GM20431 (cell line): ENCODE results near the gene VAT1.
"Not testable (repeated sequence)": the region's sequence is repeated elsewhere in the genome, so short reads cannot be mapped to it uniquely, and the experiment has no call there.

Source experiments
- in situ Hi-C: fragments of 300-500 bp; cut with MseI, MboI; formaldehyde crosslinking; loops from one replicate; pipeline ENCODE4 v1.15.0; 2020; ENCODE audit warnings: low sequenced_read_pairs; ENCODE audit not compliant: unreplicated experiment

VAT1 gene

DNA sequence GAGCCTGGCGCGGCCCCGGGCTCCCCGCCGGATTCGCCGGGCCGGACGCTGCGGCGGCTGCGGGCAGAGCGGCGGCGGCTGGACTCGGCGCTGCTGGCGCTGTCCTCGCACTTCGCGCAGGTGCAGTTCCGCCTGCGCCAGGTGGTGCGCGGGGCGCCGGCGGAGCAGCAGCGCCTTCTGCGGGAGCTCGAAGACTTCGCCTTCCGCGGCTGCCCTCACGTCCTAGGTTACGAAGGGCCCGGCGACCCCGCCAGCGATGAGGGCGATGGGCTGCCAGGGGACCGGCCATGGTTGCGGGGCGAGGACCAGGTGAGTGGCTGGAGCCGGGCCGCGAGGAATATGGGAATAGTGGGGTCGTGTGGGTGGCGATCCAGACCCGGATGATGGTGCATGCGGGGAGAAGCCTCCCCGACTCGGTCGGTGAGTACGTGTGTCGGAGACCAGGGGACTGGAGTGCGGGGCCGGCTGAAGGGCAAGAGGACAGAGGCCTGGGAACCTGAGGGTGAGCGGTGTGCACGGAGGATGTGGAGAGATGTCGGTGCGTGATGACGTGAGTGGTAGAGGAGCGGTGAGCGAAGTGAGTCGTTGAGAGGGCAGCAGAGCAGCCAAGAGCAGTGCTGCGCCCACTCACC lies 41.3 kb downstream of the VAT1 start:
- in situ Hi-C loops = no loop called here

DNA sequence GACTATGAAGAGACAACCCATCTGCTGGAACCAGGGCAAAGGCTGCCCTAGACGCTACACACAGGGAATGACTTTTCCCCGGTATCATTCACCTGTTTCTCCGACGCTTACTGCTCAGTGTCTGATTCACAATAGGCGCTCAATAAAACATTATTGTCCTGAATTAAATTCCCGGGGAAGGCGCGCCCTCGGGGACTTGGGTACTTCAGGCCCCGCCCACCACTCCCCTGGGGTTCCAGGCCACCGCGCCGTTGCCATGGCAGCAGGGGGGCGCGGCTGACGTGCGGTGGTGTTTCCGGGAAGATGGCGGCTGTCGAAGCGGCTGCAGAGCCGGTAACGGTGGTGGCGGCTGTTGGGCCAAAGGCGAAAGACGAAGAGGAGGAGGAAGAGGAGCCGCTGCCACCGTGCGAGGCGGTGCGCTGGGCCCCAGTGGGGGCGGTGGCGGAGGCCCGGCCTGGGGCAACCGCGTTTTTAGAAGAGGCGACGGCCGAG lies 41.9 kb downstream of the VAT1 start, which contains the start of gene RUNDC1:
RUNDC1 (plus strand) TSS at position 292 of the 492 bp plus-strand sequence; CDS start at position 304, 12 bp downstream.
- in situ Hi-C loops = no loop called here

DNA sequence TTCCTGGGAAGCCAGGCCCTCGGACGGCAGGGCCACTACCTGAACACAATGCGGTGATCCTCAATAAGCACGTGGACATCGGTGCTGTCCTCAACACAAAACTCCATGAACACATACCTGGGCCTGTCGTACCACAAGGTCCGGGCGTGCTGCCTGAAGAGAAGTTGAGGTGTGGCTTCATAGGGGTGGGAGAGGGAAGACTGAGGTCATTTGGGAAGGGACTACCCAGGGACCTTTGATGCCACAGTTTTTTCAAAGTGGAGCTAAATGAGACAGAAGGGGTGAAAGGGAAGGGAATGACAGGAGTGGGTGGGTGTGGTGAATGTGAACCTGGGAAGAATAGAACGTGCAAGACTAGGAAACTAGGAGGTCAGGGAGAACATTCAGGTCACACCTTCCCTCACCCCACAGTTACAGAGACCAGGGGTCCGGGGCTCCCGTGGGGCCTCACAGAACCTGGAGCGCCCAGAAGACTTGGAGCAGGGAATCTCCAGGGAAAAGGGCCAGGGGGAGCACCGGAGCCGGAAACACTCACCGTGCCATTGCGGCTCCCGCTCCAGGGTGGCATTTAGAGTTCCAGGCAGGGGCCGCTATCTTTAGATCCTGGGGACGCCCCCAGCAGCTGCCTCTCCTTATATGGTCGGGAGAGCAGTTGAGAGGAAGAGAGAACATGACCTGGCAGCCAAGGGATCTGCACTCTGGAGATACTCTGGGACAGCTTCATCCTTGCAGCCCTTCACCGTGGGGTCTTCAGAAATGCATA lies 42.5 kb downstream of the VAT1 start, which contains the start of gene PTGES3L:
PTGES3L (minus strand) TSS at position 570 of the 763 bp plus-strand sequence; CDS start at position 543, 27 bp downstream.
- in situ Hi-C loops = no loop called here

DNA sequence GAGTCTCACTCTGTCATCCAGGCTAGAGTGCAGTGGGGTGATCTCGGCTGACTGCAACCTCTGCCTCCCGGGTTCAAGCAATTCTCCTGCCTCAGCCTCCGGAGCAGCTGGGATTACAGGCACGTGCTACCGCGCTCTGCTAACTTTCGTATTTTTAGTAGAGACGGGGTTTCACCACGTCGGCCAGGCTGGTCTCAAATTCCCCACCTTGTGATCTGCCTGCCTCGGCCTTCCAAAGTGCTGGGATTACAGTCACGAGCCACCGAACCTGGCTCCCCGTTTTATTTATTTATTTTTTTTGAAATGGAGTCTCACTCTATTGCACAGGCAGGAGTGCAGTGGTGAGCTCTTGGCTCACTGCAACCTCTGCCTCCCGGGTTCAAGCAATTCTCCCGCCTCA lies 46.5 kb downstream of the VAT1 start:
- in situ Hi-C loops = not testable (repeated sequence)

DNA sequence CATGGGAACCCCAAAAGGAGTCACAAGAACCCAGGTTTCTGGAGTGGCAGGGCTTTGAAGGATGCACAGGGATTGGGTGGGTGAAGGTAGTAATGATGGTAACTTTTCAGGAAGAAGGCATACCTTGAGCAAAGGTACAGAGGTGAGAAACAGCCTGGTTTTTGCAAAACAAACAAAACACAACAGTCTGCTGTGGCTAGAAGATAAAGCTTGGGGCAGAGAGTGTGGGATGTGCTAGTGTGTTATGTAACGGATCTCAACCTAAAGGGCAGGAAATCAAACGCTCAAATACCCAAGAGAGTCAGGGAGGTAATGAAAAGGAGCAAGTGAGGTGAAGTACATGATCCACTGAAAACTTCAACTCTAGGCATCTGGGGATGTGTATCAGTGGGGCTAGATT lies 46.9 kb downstream of the VAT1 start:
- in situ Hi-C loops = no loop called here

DNA sequence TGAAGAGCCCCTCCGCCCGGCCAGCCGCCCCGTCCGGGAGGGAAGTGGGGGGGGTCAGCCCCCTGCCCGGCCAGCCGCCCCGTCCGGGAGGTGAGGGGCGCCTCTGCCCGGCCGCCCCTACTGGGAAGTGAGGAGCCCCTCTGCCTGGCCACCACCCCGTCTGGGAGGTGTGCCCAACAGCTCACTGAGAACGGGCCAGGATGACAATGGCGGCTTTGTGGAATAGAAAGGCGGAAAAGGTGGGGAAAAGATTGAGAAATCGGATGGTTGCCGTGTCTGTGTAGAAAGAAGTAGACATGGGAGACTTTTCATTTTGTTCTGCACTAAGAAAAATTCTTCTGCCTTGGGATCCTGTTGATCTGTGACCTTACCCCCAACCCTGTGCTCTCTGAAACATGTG lies 48.9 kb downstream of the VAT1 start:
- in situ Hi-C loops = not testable (repeated sequence)

DNA sequence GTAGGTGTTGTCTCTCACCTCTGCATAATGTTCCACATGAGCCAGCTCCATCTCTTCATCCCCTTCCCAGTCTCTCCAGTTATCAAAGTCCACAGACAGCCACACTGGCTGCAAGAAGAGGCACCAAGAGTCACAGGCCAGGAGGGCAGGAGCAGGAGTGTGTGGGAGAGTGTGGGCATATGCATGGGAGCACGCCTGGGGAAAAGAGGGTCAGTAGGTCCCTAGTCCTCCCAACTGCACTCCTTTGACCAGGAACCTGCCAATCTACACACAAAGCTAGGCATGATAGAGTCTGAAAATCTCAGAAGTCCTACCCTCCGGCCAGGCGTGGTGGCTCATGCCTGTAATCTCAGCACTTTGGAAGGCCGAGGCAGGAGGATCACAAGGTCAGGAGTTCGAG lies 50.6 kb downstream of the VAT1 start:
- in situ Hi-C loops = no loop called here

DNA sequence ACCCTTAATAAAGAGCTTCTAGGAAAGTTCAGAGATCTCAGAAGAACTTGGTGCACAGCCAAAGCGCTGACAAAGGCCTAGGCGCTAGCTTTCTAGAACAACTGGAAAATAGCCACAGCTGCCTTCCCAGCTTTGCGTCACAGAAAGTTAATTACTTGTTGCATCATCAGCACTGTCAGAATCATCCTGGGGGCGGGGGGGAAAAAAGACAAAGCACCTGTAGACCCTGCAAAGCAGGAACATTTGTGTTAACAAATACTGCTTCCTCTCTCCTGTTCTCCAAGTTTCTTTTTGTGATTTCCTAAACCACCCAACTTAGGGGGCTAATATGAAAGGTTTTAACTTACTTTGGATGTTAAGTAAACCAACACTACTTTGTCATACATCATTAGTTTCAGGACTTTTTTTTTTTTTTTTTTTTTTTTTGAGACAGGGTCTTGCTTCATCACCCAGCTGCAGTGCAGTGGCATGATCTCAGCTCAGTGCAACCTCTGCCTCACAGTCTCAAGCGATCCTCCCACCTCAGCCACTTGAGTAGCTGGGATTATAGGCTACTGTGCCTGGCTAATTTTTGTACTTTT lies 53.1 kb downstream of the VAT1 start:
- in situ Hi-C loops = no loop called here

DNA sequence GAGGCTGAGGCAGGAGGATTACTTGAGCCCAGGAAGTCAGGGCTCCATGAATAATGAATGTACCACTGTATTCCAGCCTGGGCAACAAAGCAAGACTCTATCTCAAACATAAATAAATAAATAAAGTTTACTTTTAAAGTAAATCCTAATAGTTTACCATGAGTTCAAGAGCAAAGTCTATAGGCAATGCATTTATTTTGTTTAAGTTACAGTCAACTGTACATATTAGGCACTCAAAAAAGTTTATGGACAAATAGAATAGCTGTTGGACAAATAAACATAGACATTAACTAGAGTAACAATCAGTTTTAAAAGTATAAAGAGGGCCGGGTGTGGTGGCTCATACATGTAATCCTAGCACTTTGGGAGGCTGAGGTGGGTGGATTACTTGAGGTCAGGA lies 54.3 kb downstream of the VAT1 start:
- in situ Hi-C loops = no loop called here
